Left ventricle myocardium inferior (tissue), 1 donor: ENCODE data around the gene EVC. TPM values are rescaled to one million over a fixed set of nuclear protein-coding genes. Genes with fewer than 3 reads are reported as not detected.

Experiments used
- DNase-seq: peaks from one replicate; pipeline ENCODE4 v3.0.0-alpha.2; 2020
- H3K27ac ChIP-seq: fragments of 200-600 bp; replicated peaks from 2 replicates; pipeline ENCODE4 v1.8.0; 2021
- H3K27me3 ChIP-seq: fragments of 200-600 bp; 2 replicates; pipeline ENCODE4 v1.8.0; 2021; ENCODE audit warnings: low read depth
- H3K36me3 ChIP-seq: fragments of 200-600 bp; 2 replicates; pipeline ENCODE4 v1.8.0; 2021
- H3K4me1 ChIP-seq: fragments of 200-600 bp; 2 replicates; pipeline ENCODE4 v1.8.0; 2021
- H3K4me3 ChIP-seq: fragments of 200-600 bp; 2 replicates; pipeline ENCODE4 v1.8.0; 2021; ENCODE audit warnings: mild to moderate bottlenecking, moderate library complexity
- H3K9me3 ChIP-seq: fragments of 200-600 bp; replicated peaks from 2 replicates; pipeline ENCODE4 v1.8.0; 2021
- intact Hi-C: fragments of 100-400 bp; cut with micrococcal nuclease; formaldehyde crosslinking; loops from one replicate; pipeline ENCODE4 v1.11.0; 2022
- total RNA-seq: library from RNA; stranded (reverse); fragmentation: NEBNext Ultra II Directional; extraction: Animal tissue kit (Norgen Biotek cat#: 25700); gene quantifications from one replicate; pipeline ENCODE4 v1.2.1, GENCODE V29; 2021
- TF ChIP-seq, protein P1 (sequence below): fragments of 200-600 bp; IDR thresholded peaks from 2 replicates; pipeline ENCODE4 v1.8.0; 2021; ENCODE audit warnings: antibody characterized with exemption, mild to moderate bottlenecking, borderline replicate concordance
- donor health status: DM: no; HTN: yes; CAD: no; lungs with severe emphysema.

EVC gene
- total RNA-seq, 1 donor from 2014 or later: 5.1 TPM

DNA sequence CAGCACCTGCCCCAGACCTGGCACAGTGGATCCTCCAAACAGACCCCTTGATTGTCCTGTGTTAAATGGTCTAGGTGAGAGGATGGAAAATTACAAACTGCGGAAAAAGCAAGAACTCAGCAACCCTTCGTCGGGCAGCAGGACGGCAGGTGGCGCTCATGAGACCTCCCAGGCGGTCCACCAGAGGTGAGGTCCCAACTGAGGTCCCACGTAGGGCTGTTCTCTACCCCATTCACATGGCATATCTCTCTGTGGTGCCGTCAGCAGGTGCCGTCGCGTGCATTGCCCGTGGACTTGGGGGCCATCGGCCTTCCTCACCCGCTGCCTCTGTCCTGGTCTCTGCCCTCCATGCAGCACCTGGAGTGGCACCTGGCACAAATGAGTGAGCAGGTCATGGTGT is 93.7 kb downstream of the EVC start:
- H3K27me3 ChIP-seq: no peaks in the 10 kb centered on the region
- no peaks in the 10 kb centered on the region for H3K4me1 ChIP-seq
- intact Hi-C loops: no loop called here
- no peak overlapping the region for H3K4me3 ChIP-seq
- H3K9me3 ChIP-seq: peaks cover 2% of the 10 kb centered on the region
- no peak for DNase-seq
- H3K27ac ChIP-seq: no peak overlapping the region
- H3K36me3 ChIP-seq: peaks cover 45% of the 10 kb centered on the region
- TF ChIP-seq, protein P1, sequence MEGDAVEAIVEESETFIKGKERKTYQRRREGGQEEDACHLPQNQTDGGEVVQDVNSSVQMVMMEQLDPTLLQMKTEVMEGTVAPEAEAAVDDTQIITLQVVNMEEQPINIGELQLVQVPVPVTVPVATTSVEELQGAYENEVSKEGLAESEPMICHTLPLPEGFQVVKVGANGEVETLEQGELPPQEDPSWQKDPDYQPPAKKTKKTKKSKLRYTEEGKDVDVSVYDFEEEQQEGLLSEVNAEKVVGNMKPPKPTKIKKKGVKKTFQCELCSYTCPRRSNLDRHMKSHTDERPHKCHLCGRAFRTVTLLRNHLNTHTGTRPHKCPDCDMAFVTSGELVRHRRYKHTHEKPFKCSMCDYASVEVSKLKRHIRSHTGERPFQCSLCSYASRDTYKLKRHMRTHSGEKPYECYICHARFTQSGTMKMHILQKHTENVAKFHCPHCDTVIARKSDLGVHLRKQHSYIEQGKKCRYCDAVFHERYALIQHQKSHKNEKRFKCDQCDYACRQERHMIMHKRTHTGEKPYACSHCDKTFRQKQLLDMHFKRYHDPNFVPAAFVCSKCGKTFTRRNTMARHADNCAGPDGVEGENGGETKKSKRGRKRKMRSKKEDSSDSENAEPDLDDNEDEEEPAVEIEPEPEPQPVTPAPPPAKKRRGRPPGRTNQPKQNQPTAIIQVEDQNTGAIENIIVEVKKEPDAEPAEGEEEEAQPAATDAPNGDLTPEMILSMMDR: no peak

DNA sequence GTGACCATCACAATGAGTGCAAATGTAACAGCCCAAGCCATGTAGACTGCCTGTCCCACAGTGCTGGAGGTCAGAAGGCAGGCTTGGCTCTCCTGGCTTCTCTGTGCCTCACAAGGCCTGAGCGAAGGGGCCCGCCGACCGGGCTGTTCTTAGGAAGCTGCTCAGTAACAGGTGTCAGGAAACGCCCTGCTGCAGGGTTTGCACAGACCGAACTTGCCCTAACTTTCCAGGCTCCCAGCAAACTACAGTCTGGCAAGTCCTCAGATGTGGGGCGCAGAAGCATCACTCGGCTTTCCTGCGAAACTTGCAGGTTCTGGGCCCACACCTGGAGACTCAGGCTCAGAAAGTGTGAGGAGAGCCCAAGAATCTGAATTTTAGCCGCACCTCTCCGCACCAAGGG is 94.3 kb downstream of the EVC start:
- H3K27ac ChIP-seq: no peak overlapping the region
- no peaks in the 10 kb centered on the region for H3K27me3 ChIP-seq
- peaks cover 8% of the 10 kb centered on the region for H3K9me3 ChIP-seq
- DNase-seq: no peak
- intact Hi-C loops: no loop called here
- no peaks in the 10 kb centered on the region for H3K4me1 ChIP-seq
- no peak overlapping the region for H3K4me3 ChIP-seq
- H3K36me3 ChIP-seq: peaks cover 52% of the 10 kb centered on the region
- TF ChIP-seq, protein P1: no peak

DNA sequence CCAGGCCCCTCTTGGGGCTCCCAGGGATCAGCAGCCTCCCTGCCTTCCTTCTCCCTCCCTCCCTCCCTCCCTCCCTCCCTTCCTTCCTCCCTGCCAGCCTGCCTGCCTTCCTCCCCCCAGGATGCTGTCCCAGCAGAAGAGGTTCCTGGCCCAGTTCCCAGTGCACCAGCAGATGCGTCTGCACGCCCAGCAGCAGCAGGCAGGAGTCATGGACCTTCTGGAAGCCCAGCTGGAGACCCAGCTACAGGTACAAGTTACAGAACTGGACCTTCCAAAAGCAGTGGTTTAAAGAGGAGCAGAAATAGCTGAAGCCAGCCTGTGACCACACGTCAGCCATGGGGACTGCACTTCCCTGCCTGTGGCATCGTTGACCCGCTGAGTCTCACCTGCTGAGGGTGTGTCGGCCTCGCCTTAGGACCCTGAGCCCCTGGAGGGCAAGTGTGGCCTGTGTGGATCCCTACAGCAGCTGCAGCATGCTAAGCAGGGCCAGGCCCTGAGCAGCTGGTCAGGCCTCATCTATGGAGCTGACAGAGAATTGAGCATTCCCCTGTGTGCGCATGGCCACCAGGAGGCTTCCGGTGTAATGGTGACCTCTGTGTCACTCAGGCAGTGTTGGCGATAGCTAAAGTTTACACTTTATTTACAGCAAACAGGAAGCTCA is 97.2 kb downstream of the EVC start:
- Histone ChIP-seq H3K36me3 (peaks cover 49% of the 10 kb centered on the region), H3K4me3 (no peak overlapping the region), H3K4me1 (no peaks in the 10 kb centered on the region), H3K27ac (no peak overlapping the region), H3K9me3 (peaks cover 15% of the 10 kb centered on the region), H3K27me3 (no peaks in the 10 kb centered on the region)
- no peak for DNase-seq
- intact Hi-C loops: no loop called here
- TF ChIP-seq, protein P1: no peak

DNA sequence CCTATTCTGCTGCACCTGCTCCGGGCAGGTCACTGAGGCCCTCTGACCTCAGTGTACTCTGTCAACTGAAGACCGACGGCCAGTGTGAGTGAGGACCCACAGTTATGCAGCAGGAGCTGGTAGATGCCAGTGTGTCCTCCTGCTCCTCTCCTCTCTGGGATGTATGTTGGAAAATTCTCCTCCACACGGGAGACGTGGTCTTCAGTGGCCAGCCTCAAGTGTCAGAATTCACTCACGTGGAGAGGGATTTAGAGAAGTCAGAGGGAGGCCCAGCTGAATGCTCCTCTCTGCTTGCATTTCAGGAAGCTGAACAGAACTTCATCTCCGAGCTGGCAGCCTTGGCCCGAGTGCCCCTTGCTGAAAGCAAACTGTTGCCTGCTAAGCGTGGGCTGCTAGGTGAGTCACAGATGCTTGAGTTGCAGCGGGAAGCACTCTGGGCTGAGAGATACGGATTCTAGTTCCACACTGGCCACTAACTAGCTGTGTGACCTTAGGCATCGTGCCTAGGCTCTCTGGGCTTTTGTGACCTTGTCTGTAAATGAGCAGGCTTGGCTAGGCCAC is 98.3 kb downstream of the EVC start:
- peaks cover 15% of the 10 kb centered on the region for H3K9me3 ChIP-seq
- peaks cover 46% of the 10 kb centered on the region for H3K36me3 ChIP-seq
- TF ChIP-seq, protein P1: no peak
- H3K27me3 ChIP-seq: no peaks in the 10 kb centered on the region
- H3K27ac ChIP-seq: no peak overlapping the region
- intact Hi-C loops: no loop called here
- H3K4me1 ChIP-seq: no peaks in the 10 kb centered on the region
- no peak overlapping the region for H3K4me3 ChIP-seq
- no peak for DNase-seq

DNA sequence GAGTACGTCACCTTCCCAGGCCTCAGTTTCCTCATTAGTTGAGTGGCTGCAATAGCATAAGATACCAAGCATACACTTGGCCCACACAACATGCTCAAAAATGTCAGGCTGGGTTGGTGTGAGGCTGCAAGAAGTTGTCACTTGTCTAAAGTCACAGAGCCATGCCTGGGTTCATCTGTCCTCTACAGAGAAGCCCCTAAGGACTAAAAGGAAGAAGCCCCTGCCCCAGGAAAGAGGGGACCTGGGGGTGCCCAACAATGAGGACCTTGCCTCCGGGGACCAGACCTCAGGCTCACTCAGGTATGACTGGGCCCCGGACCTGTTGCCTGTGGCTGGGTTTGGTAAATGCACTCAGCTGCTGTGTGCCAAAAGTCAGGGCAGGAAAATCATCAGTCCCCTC is 99.2 kb downstream of the EVC start:
- TF ChIP-seq, protein P1: no peak
- intact Hi-C loops: no loop called here
- DNase-seq: no peak
- H3K9me3 ChIP-seq: peaks cover 15% of the 10 kb centered on the region
- H3K4me1 ChIP-seq: no peaks in the 10 kb centered on the region
- no peaks in the 10 kb centered on the region for H3K27me3 ChIP-seq
- no peak overlapping the region for H3K27ac ChIP-seq
- no peak overlapping the region for H3K4me3 ChIP-seq
- H3K36me3 ChIP-seq: peaks cover 42% of the 10 kb centered on the region
